ENCODE results near the gene PTX4. TPM values are rescaled to one million over a fixed set of nuclear protein-coding genes. Genes with fewer than 3 reads are reported as not detected.
"Not testable (repeated sequence)": the region's sequence is repeated elsewhere in the genome, so short reads cannot be mapped to it uniquely, and the experiment has no call there.

The PTX4 gene
- total RNA-seq, 1 donor from 2014 or later, result not detected

DNA sequence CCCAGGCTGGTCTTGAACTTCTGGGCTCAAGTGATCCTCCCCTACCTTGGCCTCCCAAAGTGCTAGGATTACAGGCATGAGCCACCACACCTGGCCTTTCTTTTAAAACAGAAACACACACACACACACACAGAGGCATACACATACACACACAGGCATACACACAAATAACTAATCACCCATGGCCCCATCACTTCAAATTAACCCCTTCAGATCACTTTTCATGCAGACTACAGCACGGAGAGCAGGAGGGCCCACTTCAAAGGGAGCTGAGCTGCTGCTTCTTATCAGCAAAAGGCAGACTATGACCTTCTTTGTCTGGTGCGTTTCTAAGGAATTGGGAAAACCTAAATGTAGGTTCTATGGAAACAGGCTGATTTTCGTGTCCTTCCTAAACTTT is 15.8 kb downstream of the PTX4 start:
- Histone ChIP-seq H3K4me3 (no peak overlapping the region), H3K9me3 (no peaks in the 10 kb centered on the region), H3K36me3 (no peaks in the 10 kb centered on the region), H3K4me1 (peaks cover 33% of the 10 kb centered on the region), H3K27me3 (no peaks in the 10 kb centered on the region), H3K27ac (no peak overlapping the region)
- no peak for DNase-seq (ENCODE audit: extremely low spot score in 2 of 2)
- TF ChIP-seq POLR2A (IDR thresholded peaks at IDR 0.05) (no peak), POLR2AphosphoS5 (IDR thresholded peaks at IDR 0.05; ENCODE audit: insufficient read depth in 1 of 2, low read depth in 1 of 2) (no peak)
- TF ChIP-seq, protein P1, sequence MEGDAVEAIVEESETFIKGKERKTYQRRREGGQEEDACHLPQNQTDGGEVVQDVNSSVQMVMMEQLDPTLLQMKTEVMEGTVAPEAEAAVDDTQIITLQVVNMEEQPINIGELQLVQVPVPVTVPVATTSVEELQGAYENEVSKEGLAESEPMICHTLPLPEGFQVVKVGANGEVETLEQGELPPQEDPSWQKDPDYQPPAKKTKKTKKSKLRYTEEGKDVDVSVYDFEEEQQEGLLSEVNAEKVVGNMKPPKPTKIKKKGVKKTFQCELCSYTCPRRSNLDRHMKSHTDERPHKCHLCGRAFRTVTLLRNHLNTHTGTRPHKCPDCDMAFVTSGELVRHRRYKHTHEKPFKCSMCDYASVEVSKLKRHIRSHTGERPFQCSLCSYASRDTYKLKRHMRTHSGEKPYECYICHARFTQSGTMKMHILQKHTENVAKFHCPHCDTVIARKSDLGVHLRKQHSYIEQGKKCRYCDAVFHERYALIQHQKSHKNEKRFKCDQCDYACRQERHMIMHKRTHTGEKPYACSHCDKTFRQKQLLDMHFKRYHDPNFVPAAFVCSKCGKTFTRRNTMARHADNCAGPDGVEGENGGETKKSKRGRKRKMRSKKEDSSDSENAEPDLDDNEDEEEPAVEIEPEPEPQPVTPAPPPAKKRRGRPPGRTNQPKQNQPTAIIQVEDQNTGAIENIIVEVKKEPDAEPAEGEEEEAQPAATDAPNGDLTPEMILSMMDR (IDR thresholded peaks at IDR 0.05), result no peak
- intact Hi-C loops (cut with DNase I), result no loop called here

- DNase-seq (ENCODE audit: extremely low spot score in 2 of 2), result no peak
- TF ChIP-seq, protein P1 (IDR thresholded peaks at IDR 0.05), result no peak
- TF ChIP-seq POLR2A (IDR thresholded peaks at IDR 0.05), result no peak
- TF ChIP-seq POLR2AphosphoS5 (IDR thresholded peaks at IDR 0.05; ENCODE audit: insufficient read depth in 1 of 2, low read depth in 1 of 2), result no peak
- no peak overlapping the region for H3K4me3 ChIP-seq
- intact Hi-C loops (cut with DNase I), result no loop called here
- H3K36me3 ChIP-seq, result no peaks in the 10 kb centered on the region
- H3K4me1 ChIP-seq, result peaks cover 33% of the 10 kb centered on the region
- H3K9me3 ChIP-seq, result no peaks in the 10 kb centered on the region
- no peak overlapping the region for H3K27ac ChIP-seq
- no peaks in the 10 kb centered on the region for H3K27me3 ChIP-seq
Observed at GRCh38 chr16:1471569-1472194, 17.1 kb downstream of the PTX4 start.

GRCh38 chr16:1470481-1471251 is 18.1 kb downstream of the PTX4 start:
- Histone ChIP-seq H3K4me1 (peaks cover 30% of the 10 kb centered on the region), H3K4me3 (no peak overlapping the region), H3K27me3 (no peaks in the 10 kb centered on the region), H3K36me3 (no peaks in the 10 kb centered on the region), H3K27ac (no peak overlapping the region), H3K9me3 (no peaks in the 10 kb centered on the region)
- intact Hi-C loops (cut with DNase I), result no loop called here
- no peak for TF ChIP-seq POLR2AphosphoS5 (IDR thresholded peaks at IDR 0.05; ENCODE audit: insufficient read depth in 1 of 2, low read depth in 1 of 2)
- TF ChIP-seq, protein P1 (IDR thresholded peaks at IDR 0.05), result no peak
- TF ChIP-seq POLR2A (IDR thresholded peaks at IDR 0.05), result no peak
- DNase-seq (ENCODE audit: extremely low spot score in 2 of 2), result no peak

DNA sequence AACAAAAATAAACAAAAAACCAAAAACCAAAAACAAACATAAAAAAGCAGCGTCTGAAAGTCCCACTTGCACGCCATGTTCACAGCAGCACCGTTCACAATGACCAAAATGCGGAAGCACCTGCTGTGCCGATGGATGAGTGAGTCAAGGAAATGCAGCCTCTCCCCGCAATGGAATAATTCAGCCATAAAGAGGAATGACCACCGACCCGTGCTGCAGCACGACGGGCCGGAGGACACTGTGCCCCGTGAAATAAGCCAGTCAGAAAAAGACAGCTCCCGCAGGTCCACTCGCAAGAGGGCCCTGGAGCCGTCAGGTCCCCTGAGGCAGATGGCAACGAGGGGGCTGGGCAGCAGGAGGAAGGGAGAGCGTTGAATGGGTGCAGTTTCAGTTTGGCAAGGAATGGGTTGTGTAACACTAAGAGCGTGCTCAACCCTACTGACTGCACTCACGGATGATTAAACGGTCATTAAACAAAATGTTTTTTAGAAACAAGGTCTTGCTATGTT is 19.0 kb downstream of the PTX4 start:
- Histone ChIP-seq H3K9me3 (no peaks in the 10 kb centered on the region), H3K4me1 (peaks cover 25% of the 10 kb centered on the region), H3K27ac (no peak overlapping the region), H3K4me3 (no peak overlapping the region), H3K27me3 (no peaks in the 10 kb centered on the region), H3K36me3 (no peaks in the 10 kb centered on the region)
- intact Hi-C loops (cut with DNase I), result no loop called here
- TF ChIP-seq, protein P1 (IDR thresholded peaks at IDR 0.05), result no peak
- TF ChIP-seq POLR2A (IDR thresholded peaks at IDR 0.05), result no peak
- TF ChIP-seq POLR2AphosphoS5 (IDR thresholded peaks at IDR 0.05; ENCODE audit: insufficient read depth in 1 of 2, low read depth in 1 of 2), result no peak
- no peak for DNase-seq (ENCODE audit: extremely low spot score in 2 of 2)

GRCh38 chr16:1469141-1469540 is 19.6 kb downstream of the PTX4 start:
- H3K4me3 ChIP-seq; H3K27me3 ChIP-seq; H3K36me3 ChIP-seq; H3K27ac ChIP-seq; DNase-seq (ENCODE audit: extremely low spot score in 2 of 2); H3K9me3 ChIP-seq; intact Hi-C loops (cut with DNase I): not testable (repeated sequence)
- peaks cover 23% of the 10 kb centered on the region for H3K4me1 ChIP-seq
